ENCODE data around the gene OR9G1. TPM values are rescaled to one million over a fixed set of nuclear protein-coding genes. Genes with fewer than 3 reads are reported as not detected.
"Not testable (repeated sequence)": the region's sequence is repeated elsewhere in the genome, so short reads cannot be mapped to it uniquely, and the experiment has no call there.

The OR9G1 gene
- polyA plus RNA-seq, 1 donor (not counting 4 experiments of a cell fraction or from before 2014, with no cell fraction given) = not detected

DNA sequence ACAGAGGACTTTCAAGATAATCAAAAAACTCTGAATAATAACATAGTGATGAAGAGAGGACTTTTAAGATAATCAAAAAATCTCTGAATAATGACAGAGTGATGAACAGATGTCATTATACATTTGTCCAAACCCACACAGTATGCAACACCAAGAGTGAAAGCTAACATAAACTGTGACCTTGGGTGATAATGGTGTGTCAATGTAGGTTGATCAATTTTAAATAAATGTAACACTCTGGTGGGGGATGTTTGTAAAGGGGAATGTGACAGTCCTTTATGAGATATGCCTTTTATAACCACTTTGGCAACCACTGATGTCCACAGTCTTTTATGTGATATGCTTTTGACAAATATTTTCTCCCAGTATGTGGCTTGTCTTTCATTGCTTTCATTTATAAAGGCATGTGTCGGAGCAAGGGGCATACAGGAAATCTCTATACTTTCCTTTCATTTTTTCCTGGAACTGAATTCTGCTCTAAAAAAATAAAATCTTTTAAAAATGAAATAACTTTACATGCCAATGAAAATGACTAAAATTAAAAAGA lies 10.3 kb upstream of the OR9G1 start:
- H3K4me1 ChIP-seq (ENCODE audit: control insufficient read depth, extremely low read depth, insufficient read depth, low read length) = no peaks in the 10 kb centered on the region
- no peak overlapping the region for H3K4me2 ChIP-seq (ENCODE audit: control insufficient read depth, extremely low read depth, insufficient read depth, low read depth, low read length)
- no peak overlapping the region for H3K9ac ChIP-seq (ENCODE audit: control insufficient read depth, extremely low read depth, insufficient read depth, low read length)
- no peaks in the 10 kb centered on the region for H3K9me3 ChIP-seq (ENCODE audit: control insufficient read depth, low read depth, low read length)
- dilution Hi-C loops (cut with MboI; ENCODE audit: extremely low pct_ligation_motif_present, low sequenced_read_pairs) = no loop called here
- no peak for DNase-seq (ENCODE audit: low read depth, low spot score)
- H3K27ac ChIP-seq (ENCODE audit: control insufficient read depth, insufficient read depth, low read length) = no peak overlapping the region
- no peaks in the 10 kb centered on the region for H4K20me1 ChIP-seq (ENCODE audit: control insufficient read depth, extremely low read depth, insufficient read depth, low read length)
- no peak overlapping the region for H2AFZ ChIP-seq (ENCODE audit: control insufficient read depth, low read length)
- no peak for FAIRE-seq
- no peaks in the 10 kb centered on the region for H3K79me2 ChIP-seq (ENCODE audit: control insufficient read depth, insufficient read depth, low read length)
- no peaks in the 10 kb centered on the region for H3K9me1 ChIP-seq (ENCODE audit: control insufficient read depth, extremely low read depth, insufficient read depth, low read length)
- TF ChIP-seq EZH2 (IDR thresholded peaks at IDR 0.05; ENCODE audit: low read length) (no peak), CTCF (optimal IDR thresholded peaks at IDR 0.05 in 1 of 3, IDR thresholded peaks at IDR 0.05 in 1 of 3, conservative IDR thresholded peaks at IDR 0.05 in 1 of 3; ENCODE audit: extremely low read depth in 1 of 3, insufficient read depth in 2 of 3, low read length in 3 of 3) (no peak)
- H3K27me3 ChIP-seq (ENCODE audit: control insufficient read depth, extremely low read depth, insufficient read depth, low read length) = no peaks in the 10 kb centered on the region
- H3K4me3 ChIP-seq (ENCODE audit: control insufficient read depth in 2 of 3, extremely low read depth in 1 of 3, insufficient read depth in 2 of 3, low read depth in 1 of 3, low read length in 3 of 3) = no peak overlapping the region
- H3K36me3 ChIP-seq (ENCODE audit: control insufficient read depth in 2 of 2, extremely low read depth in 1 of 2, insufficient read depth in 2 of 2, low read length in 2 of 2) = no peaks in the 10 kb centered on the region

DNA sequence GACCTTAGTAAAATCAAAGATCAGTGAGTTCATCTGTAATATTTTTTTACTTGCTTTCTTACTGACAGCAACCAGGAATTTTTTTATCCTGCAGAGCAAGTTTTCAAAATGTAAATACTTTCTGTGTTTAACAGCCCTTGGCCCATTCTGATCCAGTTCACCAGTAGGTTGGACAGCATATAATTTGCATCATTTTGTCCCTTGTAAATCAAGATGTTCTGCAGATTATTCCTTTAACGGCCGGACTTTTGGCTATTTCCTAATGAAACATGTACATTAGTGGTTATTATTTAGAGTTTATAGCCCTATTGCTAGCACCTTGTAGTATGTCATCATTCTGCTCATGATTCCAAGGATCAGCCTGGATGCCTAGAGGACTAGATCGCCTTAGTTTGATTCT lies 7.7 kb upstream of the OR9G1 start:
- H3K4me2 ChIP-seq (ENCODE audit: control insufficient read depth, extremely low read depth, insufficient read depth, low read depth, low read length); FAIRE-seq; H3K9ac ChIP-seq (ENCODE audit: control insufficient read depth, extremely low read depth, insufficient read depth, low read length); DNase-seq (ENCODE audit: low read depth, low spot score); H3K4me3 ChIP-seq (ENCODE audit: control insufficient read depth in 2 of 3, extremely low read depth in 1 of 3, insufficient read depth in 2 of 3, low read depth in 1 of 3, low read length in 3 of 3); H3K36me3 ChIP-seq (ENCODE audit: control insufficient read depth in 2 of 2, extremely low read depth in 1 of 2, insufficient read depth in 2 of 2, low read length in 2 of 2); H3K27me3 ChIP-seq (ENCODE audit: control insufficient read depth, extremely low read depth, insufficient read depth, low read length); H3K27ac ChIP-seq (ENCODE audit: control insufficient read depth, insufficient read depth, low read length); dilution Hi-C loops (cut with MboI; ENCODE audit: extremely low pct_ligation_motif_present, low sequenced_read_pairs); H4K20me1 ChIP-seq (ENCODE audit: control insufficient read depth, extremely low read depth, insufficient read depth, low read length); H3K9me1 ChIP-seq (ENCODE audit: control insufficient read depth, extremely low read depth, insufficient read depth, low read length); H3K9me3 ChIP-seq (ENCODE audit: control insufficient read depth, low read depth, low read length); H3K4me1 ChIP-seq (ENCODE audit: control insufficient read depth, extremely low read depth, insufficient read depth, low read length); H3K79me2 ChIP-seq (ENCODE audit: control insufficient read depth, insufficient read depth, low read length); H2AFZ ChIP-seq (ENCODE audit: control insufficient read depth, low read length): not testable (repeated sequence)

DNA sequence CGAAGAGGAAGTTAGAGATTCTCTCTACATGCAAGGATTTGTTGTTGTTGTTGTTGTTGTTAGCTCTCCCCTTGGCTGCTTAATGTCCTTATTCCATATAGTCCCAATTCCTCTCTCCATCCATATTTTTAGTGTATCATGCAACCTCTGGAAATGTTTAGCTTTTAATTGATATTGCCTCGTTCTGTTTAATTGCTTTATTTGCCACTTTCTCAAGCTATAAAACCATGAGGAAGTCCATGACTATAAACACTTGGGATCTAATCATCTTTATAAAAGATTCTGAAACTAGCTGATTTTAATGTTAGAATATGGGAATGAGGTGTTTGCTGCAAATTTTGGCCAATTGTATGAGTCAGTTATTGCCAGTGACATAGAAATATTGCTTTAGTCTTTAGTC lies 5.5 kb upstream of the OR9G1 start:
- H3K9ac ChIP-seq (ENCODE audit: control insufficient read depth, extremely low read depth, insufficient read depth, low read length) = no peak overlapping the region
- no peak overlapping the region for H3K4me3 ChIP-seq (ENCODE audit: control insufficient read depth in 2 of 3, extremely low read depth in 1 of 3, insufficient read depth in 2 of 3, low read depth in 1 of 3, low read length in 3 of 3)
- no peaks in the 10 kb centered on the region for H3K9me3 ChIP-seq (ENCODE audit: control insufficient read depth, low read depth, low read length)
- no peak overlapping the region for H3K27ac ChIP-seq (ENCODE audit: control insufficient read depth, insufficient read depth, low read length)
- H3K36me3 ChIP-seq (ENCODE audit: control insufficient read depth in 2 of 2, extremely low read depth in 1 of 2, insufficient read depth in 2 of 2, low read length in 2 of 2) = no peaks in the 10 kb centered on the region
- FAIRE-seq (no peak), DNase-seq (ENCODE audit: low read depth, low spot score) (no peak)
- no peaks in the 10 kb centered on the region for H3K79me2 ChIP-seq (ENCODE audit: control insufficient read depth, insufficient read depth, low read length)
- dilution Hi-C loops (cut with MboI; ENCODE audit: extremely low pct_ligation_motif_present, low sequenced_read_pairs) = no loop called here
- H3K27me3 ChIP-seq (ENCODE audit: control insufficient read depth, extremely low read depth, insufficient read depth, low read length) = no peaks in the 10 kb centered on the region
- no peaks in the 10 kb centered on the region for H3K4me1 ChIP-seq (ENCODE audit: control insufficient read depth, extremely low read depth, insufficient read depth, low read length)
- H3K9me1 ChIP-seq (ENCODE audit: control insufficient read depth, extremely low read depth, insufficient read depth, low read length) = no peaks in the 10 kb centered on the region
- no peak overlapping the region for H3K4me2 ChIP-seq (ENCODE audit: control insufficient read depth, extremely low read depth, insufficient read depth, low read depth, low read length)
- no peak overlapping the region for H2AFZ ChIP-seq (ENCODE audit: control insufficient read depth, low read length)
- H4K20me1 ChIP-seq (ENCODE audit: control insufficient read depth, extremely low read depth, insufficient read depth, low read length) = no peaks in the 10 kb centered on the region
- TF ChIP-seq CTCF (optimal IDR thresholded peaks at IDR 0.05 in 1 of 3, IDR thresholded peaks at IDR 0.05 in 1 of 3, conservative IDR thresholded peaks at IDR 0.05 in 1 of 3; ENCODE audit: extremely low read depth in 1 of 3, insufficient read depth in 2 of 3, low read length in 3 of 3) (no peak), EZH2 (IDR thresholded peaks at IDR 0.05; ENCODE audit: low read length) (no peak)
